HuH-7.5 (cell line): ENCODE data around the gene BABAM2.
"Not testable (repeated sequence)": the region's sequence is repeated elsewhere in the genome, so short reads cannot be mapped to it uniquely, and the experiment has no call there.

Experiments
- DNase-seq: peaks from one replicate; pipeline ENCODE4 v3.0.0; 2011; ENCODE audit warnings: low spot score

BABAM2 gene

DNA sequence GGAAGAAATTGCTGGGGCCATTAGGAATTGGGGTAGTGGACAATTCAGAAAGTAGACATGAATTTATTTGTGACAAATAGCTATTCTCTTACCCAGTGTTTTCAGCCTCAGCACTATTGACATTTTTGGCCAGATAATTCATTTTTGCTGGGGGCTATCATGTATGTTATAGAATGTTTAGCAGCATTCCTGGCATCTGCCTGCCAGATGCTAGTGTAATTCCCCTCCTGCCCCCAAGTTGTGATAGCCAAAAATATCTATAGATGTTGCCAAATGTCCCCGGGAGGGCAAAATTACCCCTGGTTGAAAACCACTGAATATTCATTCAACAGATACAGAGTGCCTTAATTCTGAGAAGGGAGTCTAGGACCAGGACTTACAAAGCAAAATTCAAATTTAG, 183.6 kb downstream of the BABAM2 start:
- DNase-seq = no peak

DNA sequence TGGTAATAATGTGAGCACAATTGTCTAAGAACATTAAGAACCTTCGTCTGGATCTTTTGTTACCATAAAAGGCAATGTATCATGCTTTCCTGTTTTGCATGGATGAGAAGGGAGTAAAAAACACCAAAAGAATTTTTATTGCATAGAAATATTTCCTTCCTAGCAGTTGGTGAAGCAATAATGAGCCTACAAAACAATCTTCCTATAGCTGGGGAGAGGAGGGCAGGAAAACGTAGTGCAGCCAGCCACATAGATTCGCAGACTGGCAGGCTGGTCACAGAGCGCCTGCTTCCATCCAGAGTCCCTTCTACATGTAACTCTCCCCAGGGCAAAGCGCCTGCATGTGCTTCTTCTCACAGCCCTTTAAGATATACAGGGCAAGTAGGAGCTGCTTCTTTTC, 190.4 kb downstream of the BABAM2 start:
- no peak for DNase-seq

DNA sequence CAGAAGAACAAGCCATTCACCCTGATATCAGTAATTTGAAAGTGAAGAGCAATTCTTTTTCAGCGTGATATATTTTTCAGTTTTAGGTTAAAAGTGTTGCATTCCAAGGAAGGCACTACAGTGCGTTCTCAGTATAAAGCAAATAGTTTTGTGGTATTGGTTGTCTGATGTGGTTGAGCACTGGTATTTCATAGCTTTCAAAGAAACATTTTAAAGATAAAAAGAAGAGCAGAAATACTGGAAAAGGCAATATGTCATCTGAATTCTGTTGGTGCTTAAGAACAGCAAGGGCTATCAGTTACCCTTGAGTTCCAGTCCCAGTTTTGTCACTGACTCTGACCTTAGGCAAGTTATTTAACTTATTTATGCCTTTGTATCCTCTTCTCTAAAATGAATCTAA, 191.6 kb downstream of the BABAM2 start:
- DNase-seq = no peak

DNA sequence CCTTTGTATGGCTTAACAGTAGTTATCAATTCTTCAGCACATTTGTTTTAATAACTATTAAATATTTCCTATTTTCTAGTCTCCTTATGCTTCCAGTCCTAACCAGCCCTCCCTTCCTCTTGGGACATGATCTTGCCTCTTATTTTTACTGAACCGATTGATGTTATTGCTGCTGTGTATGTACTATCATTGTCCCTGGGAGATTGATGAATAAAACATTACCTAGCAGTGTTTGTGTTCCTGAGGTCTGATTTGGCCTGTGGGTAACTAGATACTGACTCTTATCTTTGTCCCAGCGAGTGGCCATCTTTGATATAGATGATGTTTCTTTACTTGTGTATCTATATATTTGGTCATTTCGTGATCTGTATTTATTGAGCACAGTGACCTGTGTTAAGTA, 192.9 kb downstream of the BABAM2 start:
- DNase-seq = no peak

DNA sequence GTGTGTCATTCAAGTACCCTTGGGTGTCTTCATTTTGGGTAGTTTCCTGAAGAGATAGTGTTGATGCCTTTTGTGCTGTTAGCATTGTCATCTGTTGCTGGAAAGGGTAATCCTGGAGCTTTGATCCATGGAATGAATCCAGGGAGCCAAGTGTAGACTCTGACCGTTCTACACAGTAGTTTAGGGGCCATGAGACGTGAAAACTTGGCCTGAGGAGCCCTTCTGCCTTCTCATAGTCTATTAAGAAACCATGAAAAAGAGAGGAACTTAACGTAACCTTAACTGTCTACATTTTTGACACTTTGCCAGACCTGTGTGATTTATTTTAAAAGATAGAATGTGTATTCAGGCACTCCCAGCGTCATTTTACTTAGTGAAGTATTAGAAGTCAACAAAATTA, 194.0 kb downstream of the BABAM2 start:
- no peak for DNase-seq

DNA sequence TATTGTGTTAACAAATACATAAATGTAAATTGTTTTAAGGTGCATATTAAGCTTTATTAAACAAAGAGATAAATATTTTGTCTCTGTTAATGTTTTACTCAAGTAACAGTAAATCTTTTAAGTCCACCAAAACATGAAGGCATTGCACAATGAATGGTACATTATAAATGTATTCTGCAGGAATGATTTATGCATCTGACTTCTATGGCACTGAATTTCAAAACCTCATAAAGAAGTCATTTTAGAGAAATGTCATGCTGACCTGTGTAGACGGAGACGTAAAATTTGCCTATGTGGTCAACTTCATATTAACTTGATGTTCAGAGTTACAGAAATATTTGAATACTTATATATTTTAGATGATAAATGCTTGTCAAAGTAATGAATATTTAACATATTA, 194.7 kb downstream of the BABAM2 start:
- DNase-seq = no peak

DNA sequence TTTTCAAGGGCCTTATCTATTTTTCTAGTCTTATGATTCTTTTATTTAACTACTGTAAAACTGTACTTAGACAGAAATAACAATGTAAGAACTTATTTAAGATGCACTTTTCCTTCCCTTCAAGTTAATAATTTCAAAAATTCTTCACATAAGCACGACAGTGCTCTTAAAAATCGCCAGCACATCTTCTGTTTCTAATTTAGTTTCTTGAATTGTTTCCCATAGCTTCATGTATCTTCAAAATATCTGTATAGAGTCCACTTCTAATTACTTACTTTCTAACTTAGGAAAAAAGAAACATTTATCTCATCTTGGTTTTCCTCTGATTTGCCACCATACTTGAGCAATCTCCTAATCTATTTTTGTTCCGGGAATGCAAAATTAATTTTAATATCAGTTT, 196.1 kb downstream of the BABAM2 start:
- no peak for DNase-seq

DNA sequence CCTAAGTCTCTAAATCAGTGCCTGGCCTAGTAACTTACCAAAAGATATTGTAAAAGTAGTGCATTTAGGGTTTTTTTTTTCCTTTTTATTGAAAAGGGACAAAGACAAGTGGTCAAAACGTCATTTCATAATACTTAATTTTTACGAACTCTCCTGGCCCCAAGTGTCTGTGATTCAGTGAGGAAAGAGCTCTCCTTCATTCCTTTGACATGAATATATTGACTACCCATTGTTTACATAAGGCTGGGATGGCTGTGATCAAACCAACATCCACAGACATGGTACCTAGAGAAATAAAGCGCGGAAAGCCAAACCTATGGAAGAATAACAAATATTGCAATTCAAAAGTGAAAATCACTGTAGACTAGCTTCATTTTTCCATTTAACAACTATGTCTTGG, 198.4 kb downstream of the BABAM2 start:
- DNase-seq = no peak

DNA sequence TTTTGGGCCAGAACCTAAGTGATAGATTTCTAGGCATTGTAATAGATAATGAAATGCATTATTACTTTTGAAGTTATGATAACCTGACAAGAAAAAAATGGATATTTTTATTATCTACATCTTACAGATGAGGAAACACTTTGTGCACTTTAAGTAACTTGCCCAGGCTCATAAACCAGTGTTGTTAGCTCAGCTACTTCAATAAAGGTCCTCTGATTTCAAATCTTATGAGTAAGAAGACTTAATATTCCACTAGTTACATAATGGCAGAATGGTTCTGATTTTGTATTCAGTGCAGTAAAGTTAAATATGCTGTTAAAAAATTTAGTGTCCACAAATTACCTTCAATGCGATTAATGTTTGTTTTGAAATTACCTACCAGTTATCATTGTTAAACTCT, 199.0 kb downstream of the BABAM2 start:
- DNase-seq = no peak

DNA sequence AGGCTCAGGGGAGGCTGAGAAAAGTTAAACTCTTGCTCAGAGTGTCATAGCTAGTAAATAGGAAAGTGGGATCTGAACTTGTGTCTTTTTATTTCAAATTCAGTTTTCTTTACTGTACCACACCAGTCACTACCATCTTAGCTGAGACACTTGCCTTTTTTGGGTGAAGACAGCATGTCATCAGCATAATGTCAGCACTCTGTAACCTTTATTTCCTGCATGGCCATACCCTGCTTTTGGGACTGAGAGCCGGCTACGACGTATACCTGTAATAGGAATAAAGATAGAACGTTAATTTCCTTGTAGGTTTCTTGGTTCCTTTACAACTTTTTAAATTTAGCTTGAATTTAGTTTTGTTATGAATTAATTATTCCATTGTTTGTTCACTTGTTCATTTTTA, 202.8 kb downstream of the BABAM2 start:
- DNase-seq = no peak

DNA sequence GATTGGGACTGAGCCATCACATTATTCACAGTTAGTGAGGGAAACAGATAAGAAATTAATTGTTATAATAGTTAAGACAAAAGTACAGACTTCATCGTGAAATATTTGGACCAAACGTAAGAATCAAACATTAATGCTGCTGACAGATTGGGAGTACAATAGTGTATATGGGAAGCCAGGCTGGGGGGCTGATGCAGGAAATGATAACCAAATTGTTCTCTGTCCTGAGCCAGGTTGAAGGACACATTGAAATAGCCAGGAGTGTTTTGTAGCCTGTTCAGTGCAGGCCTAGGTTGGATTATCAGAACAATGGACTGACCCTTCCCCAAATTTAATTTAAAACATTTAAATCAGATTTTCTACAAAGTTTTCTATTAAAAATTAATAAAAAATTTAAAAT, 203.2 kb downstream of the BABAM2 start:
- no peak for DNase-seq

DNA sequence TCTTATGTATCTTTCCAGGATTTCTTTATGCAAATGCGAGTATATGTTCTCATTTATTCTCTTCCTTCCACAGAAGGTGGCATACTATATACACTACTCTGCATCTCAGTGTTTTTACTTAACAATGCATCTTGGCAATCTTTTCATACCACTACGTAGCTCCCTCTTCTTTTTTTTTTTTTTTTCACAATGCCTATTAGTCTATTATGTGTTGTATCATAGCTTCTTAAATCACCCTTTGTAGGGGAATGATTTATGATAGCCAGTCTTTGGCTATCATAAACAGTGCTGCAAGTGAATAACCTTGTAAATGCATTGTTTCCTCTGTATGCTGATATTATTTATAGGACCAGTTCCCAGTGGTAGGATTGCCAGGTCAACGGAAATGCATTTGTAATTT, 204.2 kb downstream of the BABAM2 start:
- no peak for DNase-seq

DNA sequence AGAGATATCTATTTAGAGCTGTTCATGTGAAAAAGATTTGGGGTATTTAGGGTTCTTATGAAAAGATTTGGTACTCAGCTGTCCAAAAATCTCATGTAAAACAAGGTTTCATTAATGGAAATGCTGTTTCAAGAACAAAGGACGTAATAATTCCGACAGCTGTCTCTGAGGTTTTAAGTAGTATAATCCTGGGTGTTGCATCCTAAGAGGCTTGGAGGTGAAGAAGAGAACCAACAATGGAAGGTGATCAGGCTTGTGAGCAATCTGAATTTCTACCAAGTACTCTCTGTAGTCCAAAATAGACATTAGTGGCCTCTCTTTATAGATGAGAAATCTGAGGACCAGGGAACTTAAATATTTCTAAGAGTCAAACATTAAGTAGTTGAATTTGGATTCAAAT, 205.1 kb downstream of the BABAM2 start:
- DNase-seq = no peak

DNA sequence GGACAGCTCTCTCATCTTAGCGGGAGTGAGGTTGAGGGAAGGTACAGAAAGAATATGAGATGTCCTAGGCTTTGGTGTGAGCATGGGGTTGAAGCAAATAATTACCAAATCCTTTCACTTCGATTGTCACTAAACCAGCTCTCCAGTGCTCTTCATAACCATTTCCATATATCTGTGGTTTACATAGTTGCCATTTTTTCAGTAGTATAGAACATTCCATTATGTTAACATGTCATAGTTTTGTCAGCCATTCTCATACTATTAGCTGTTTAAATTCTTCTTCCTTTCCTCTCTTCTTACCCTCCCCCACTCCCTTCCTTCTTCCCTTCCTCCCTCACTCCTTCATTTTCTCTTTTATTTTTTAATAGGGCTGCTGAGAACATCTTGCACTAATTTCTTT, 205.9 kb downstream of the BABAM2 start:
- DNase-seq = no peak

DNA sequence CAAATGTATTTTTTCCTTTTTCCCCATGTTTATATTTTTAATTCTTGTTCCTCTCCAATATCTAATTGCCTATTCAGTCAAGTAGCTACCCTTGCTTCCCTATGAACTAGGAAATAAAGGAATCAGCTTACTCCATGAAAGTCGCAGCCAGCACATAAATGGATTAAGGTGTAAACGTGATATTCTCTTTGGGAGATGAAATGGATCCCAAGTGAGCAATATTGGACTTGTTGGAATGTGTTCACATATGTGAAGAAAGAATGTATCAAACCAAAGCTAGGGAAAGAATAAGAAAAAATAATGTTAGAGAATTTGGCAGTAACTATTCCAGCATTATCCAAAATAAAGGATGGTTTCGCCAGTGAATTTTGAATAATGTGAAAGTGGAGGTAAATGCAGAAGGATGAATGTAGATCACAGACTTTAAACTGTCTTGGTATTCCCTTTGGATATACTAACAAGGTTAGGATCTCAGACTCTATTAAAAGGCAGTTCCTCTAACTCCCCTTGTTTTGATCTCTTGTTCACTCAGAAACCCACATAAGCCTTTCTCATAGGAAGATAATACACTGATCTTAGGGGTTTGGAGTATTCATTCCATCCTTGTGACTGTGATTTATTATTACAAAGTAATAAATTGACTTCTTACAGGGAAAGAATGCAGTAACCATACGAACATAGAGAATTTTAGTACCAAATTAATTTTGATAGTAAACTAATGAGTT, 208.1 kb downstream of the BABAM2 start:
- DNase-seq = no peak

DNA sequence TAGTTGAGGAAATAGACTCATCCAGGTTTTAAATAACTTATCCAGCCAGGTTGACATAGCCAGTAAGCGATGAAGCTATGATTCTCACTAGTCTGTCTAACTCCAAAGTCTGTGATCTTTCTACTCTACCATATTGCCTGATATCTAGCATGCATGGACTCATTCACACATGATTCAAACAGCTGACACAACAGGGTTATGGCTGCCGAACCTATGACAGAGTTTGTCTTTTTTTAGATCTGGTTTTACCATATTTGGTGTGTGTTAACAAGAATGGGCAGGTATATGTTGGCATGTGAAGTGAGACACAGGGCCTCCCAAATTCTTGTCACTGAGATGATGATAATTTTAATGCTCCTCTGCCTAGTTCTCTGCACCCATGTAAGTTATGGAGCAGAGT, 210.6 kb downstream of the BABAM2 start:
- DNase-seq = no peak

DNA sequence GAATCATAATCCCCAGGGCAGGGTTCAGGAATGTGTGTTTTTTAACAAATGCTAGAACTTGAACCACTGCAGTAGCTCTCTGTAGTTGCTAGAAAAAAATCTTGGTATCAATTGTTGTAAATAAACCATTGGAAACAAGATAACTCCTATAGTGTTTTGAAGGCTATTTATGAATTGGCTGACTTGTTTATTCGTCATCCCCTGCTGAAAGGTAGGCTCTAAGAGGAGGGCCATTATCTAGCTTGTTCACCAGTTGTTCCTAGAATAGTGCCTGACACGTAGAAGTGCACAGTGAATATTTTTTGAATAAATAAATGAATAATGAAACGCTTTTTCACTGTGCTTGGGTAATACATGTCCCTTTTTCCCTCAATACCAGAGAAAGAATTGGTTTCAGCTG, 211.4 kb downstream of the BABAM2 start:
- DNase-seq = no peak

DNA sequence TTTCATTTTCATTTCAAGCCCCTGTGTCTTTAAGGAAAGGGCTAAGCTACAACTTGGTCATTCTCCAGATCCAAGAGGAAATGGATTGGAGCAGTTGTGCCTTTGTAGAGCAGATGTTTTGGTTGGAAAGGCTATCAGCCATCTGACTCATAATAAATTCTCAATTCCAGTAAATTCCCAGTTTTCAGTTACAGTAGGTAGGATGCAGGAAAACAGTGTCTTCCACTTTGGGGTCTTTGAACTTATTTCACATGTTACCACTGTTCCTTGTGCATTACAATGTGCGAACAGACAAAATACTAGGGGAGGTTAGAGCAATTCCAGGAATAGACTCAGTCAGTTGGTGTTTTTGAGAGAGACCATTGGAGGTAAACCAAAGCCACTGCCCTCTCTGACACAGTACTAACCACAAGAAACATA, 211.9 kb downstream of the BABAM2 start:
- DNase-seq = no peak

DNA sequence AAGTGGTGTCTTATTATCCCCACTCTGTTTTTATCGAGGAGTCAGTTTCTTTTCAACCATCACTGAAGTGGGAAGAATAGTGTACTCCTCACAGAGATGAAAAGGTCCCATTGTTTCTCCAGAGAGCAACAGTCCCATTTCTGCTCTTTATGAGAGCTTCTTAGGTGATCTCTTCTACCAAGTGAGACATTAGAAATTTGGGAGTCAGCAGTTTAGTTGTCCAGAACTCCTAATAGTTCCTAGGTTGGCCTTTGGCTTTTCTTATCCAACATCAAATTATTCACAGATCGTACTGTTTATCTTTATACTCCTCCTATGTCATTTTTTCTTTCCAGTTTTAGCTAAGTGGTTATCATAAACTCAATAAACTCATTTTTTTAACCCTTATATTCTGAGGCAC, 213.1 kb downstream of the BABAM2 start:
- DNase-seq = no peak

DNA sequence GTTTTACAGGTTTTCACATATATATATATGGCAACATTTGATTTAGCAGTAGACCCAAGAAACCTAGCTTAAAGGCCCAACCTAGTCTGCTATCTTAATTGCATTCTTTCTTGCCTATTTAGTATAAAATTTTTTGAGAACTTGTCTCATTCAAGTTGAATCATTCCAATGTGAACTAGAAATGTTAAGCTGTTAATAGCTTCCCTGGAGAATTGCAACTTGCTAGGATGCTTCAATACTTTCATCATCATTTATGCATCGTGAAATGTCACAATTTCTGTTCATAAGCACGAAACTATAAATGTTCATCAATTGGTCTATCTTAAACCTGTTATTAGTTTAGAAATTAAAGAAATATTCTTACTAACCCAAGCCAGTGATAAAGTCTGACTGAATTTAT, 217.6 kb downstream of the BABAM2 start:
- no peak for DNase-seq

DNA sequence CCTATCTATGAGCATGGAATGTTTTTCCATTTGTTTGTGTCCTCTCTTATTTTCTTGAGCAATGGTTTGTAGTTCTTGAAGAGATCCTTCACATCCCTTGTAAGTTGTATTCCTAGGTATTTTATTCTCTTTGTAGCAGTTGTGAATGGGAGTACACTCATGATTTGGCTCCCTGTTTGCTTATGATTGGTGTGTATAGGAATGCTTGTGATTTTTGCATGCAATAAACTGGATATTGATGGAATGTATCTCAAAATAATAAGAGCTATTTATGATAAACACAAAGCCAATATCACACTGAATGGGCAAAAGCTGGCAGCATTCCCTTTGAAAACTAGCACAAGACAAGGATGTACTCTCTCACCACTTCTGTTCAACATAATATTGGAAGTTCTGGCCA, 223.2 kb downstream of the BABAM2 start:
- not testable (repeated sequence) for DNase-seq

DNA sequence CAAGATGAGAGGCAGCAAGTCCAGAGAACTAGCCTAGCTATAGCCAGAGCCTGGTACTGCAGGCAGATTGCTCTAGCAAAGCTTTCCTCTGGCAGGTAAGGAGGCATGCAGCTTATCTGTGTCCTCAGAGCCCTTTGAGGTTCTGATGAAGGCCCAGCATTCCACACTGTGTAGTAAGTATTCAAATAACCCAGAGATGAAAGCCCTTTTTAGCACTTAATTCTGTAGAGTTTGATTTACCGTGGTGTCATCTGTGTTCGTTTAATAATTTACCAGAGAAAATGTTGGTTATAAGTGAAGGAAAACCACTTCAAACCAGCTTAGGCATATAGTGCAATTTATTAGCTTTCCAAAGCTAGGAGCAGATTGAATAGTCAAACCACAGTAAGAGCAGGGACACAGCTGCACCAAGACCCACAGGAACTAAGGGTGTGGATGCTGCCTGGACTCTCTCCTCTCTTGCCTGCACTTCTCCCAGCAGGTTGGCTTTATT, 226.6 kb downstream of the BABAM2 start:
- no peak for DNase-seq

DNA sequence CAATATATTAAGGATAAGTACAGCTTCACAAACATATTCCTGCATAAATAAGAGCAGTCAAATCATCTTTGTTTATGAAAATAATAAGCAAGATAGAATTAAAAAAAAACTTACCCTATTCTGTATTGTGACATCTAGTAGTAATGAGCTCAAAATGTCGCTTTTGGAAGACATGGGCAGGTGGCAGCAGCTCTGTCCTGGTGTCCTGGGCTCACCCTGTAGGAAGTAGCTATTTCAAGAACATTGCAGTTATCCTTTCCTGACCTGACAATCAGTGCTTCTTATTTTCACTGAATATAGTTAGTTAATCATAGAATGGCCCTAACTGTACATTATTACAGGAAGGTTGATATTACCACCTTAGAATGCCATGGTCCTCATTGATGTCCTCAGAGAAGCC, 229.1 kb downstream of the BABAM2 start:
- DNase-seq = no peak

DNA sequence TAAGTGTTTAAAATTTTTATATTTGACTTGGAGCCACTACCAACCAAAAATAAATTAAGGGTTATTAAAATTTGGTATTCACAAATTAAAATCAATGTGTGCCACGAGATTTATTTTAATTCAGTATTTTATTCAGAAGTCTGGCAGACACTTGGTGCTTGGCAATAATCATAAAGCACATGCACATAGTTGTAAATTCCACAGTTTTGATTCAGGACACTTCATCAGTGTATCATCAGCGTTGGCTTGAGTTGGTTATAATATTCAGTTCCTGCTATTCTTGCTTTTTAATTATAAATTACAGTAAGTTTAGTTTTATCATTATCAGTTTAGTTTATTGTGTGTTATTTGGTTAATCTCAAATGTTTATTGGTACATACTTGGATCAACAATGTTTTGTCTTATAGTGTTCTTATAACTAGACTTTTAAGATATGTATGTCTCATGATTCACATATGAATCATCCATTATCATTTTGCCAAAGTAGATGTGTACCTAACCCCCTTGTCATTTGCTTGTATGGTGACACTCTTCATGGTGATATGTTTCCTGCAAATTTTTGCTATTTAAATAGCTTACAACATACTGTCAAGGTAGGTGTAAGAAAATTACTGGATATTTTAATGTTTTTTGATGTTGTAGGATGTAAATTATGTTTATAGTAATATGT, 237.9 kb downstream of the BABAM2 start:
- no peak for DNase-seq
